Calu3 (cell line): ENCODE results near the gene EPHB6. TPM values are rescaled to one million over a fixed set of nuclear protein-coding genes. Genes with fewer than 3 reads are reported as not detected.
A peak's percentile ranks its signal among the peaks of the same experiment; 100 is the strongest.

Experiments
- BruUV-seq: library from RNA; stranded (reverse); fragments of 400-500 nt; replicated peaks from 2 replicates; lab custom pipeline; 2021; lab: Mats Ljungman, UMichigan
- CTCF ChIA-PET: fragments of 300-600 bp; sonication (Branson Sonifier 250); formaldehyde crosslinking; loops from one replicate; lab custom pipeline; 2022; ENCODE audit warnings: antibody characterized with exemption; lab: Charles Lee
- DNase-seq: peaks from one replicate; pipeline ENCODE4 v3.0.0; 2022
- H3K27ac Mint-ChIP-seq: one replicate; pipeline ENCODE4 v1.8.0; 2022; ENCODE audit warnings: mixed read lengths; ENCODE audit not compliant: unreplicated experiment
- H3K27me3 Mint-ChIP-seq: one replicate; pipeline ENCODE4 v1.8.0; 2022; ENCODE audit warnings: mixed read lengths; ENCODE audit not compliant: unreplicated experiment
- H3K36me3 Mint-ChIP-seq: one replicate; pipeline ENCODE4 v1.8.0; 2022; ENCODE audit warnings: mild to moderate bottlenecking, moderate library complexity, mixed read lengths; ENCODE audit not compliant: insufficient read depth, unreplicated experiment
- H3K4me1 Mint-ChIP-seq: one replicate; pipeline ENCODE4 v1.8.0; 2022; ENCODE audit warnings: mild to moderate bottlenecking, low read depth, mixed read lengths; ENCODE audit not compliant: unreplicated experiment
- H3K4me3 Mint-ChIP-seq: one replicate; pipeline ENCODE4 v1.8.0; 2022; ENCODE audit warnings: mild to moderate bottlenecking, low read depth, moderate library complexity, mixed read lengths; ENCODE audit not compliant: unreplicated experiment
- H3K9me3 Mint-ChIP-seq: one replicate; pipeline ENCODE4 v1.8.0; 2022; ENCODE audit warnings: low read depth, mixed read lengths; ENCODE audit not compliant: unreplicated experiment
- intact Hi-C: fragments of 100-400 bp; cut with micrococcal nuclease; formaldehyde crosslinking; loops from one replicate; pipeline ENCODE4 v1.10.0; 2022; ENCODE audit not compliant: unreplicated experiment
- total RNA-seq: library from RNA; stranded (reverse); gene quantifications from 2 replicates; pipeline ENCODE4 v1.2.3, GENCODE V29; 2022
- TF ChIP-seq, protein P1 (sequence below): fragments of 200-600 bp; IDR thresholded peaks from one replicate; pipeline ENCODE4 v1.8.0; 2022; ENCODE audit warnings: antibody characterized with exemption; ENCODE audit not compliant: unreplicated experiment

Gene EPHB6
- total RNA-seq, 1 experiment from 2014 or later = 3.0 TPM

DNA sequence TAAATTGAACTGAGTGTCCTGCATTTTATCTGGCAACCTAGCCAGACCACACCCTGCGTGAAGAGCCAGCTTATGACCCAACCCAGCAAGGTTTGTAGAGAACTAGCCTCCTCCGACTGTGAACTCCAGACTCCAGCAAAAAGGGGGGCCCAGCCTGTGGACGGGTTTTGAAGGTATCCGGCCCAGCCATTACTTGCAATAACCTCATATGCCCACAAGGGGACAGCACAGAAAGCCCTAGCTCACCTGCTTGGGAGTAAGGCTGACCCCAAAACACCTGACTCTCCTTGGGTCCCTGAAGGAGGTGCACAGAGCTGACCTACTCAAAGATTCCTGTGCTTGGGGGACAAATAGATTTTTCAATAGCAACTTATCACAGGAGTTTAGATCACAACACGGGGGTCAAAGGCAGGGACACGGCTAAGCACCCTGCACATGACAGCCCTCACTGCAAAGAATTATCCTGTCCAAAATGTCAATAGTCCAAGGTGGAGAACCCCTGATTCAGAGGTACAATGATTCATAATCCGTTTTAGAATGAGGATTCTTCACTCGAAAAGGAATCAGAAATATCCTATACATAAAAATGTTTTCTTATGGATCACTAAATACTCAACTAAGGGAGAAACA is 26.1 kb downstream of the EPHB6 start:
- Mint-ChIP-seq H3K4me3 (no peak overlapping the region), H3K4me1 (peaks cover 38% of the 10 kb centered on the region), H3K36me3 (peaks cover 4% of the 10 kb centered on the region), H3K27me3 (peaks cover 76% of the 10 kb centered on the region), H3K27ac (no peak overlapping the region), H3K9me3 (no peaks in the 10 kb centered on the region)
- TF ChIP-seq, protein P1, sequence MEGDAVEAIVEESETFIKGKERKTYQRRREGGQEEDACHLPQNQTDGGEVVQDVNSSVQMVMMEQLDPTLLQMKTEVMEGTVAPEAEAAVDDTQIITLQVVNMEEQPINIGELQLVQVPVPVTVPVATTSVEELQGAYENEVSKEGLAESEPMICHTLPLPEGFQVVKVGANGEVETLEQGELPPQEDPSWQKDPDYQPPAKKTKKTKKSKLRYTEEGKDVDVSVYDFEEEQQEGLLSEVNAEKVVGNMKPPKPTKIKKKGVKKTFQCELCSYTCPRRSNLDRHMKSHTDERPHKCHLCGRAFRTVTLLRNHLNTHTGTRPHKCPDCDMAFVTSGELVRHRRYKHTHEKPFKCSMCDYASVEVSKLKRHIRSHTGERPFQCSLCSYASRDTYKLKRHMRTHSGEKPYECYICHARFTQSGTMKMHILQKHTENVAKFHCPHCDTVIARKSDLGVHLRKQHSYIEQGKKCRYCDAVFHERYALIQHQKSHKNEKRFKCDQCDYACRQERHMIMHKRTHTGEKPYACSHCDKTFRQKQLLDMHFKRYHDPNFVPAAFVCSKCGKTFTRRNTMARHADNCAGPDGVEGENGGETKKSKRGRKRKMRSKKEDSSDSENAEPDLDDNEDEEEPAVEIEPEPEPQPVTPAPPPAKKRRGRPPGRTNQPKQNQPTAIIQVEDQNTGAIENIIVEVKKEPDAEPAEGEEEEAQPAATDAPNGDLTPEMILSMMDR = peak; percentile 92
- BruUV-seq = no TSS peak
- peak; percentile 63 for DNase-seq
- CTCF ChIA-PET = interaction anchor here (0.6 to 4.0 kb wide), 9 partner anchors 14 to 334 kb away, joined by 3 to 40 read pairs (median 4); no protein-coding TSS in a partner anchor
- intact Hi-C loops = loop anchor here (1.0 to 10.0 kb wide), 3 partner anchors 61 to 334 kb away; no protein-coding TSS in a partner anchor

DNA sequence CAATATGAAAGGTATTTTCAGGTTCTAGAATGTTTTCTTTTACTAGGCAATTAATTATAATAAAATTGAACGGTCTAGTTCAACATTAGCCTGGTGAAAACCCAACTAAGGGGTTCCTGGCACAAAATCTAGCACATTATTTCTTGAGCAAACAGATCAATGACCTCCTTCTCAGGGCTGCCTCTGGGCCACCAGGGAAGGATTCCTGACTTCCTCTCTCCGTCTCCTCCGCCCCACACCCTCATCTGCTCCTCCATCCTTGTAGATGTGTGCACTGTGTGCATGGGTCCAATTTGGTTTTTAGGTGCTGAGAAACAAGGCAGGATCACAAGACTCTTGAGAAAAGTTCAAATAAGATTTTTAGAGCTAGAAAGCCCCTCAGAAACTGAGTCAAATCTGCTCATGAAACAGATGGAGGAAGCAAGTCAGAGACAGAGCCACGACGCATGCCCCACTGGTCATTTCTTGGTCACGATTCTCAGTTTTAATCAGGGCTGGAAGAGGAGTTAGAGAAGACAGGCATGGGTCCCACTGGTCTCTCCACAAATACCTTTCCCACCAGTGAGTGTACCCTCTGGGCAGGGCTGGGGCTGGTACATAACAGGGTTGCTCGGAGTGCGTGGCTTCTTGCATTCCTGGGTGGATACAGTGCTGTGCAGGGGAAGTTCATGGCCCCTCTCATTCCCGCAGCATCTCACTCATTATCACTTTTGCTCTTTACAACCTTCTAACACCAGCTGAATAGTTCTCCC is 26.9 kb downstream of the EPHB6 start:
- no peak for DNase-seq
- no peaks in the 10 kb centered on the region for H3K9me3 Mint-ChIP-seq
- H3K4me1 Mint-ChIP-seq = peaks cover 41% of the 10 kb centered on the region
- intact Hi-C loops = loop anchor here (1.0 to 10.0 kb wide), 4 partner anchors 61 to 333 kb away; no protein-coding TSS in a partner anchor
- CTCF ChIA-PET = interaction anchor here (0.6 to 4.0 kb wide), 8 partner anchors 8 to 333 kb away, joined by 3 to 40 read pairs (median 4); no protein-coding TSS in a partner anchor
- BruUV-seq = no TSS peak
- H3K27ac Mint-ChIP-seq = no peak overlapping the region
- H3K36me3 Mint-ChIP-seq = peaks cover 4% of the 10 kb centered on the region
- peaks cover 71% of the 10 kb centered on the region for H3K27me3 Mint-ChIP-seq
- H3K4me3 Mint-ChIP-seq = no peak overlapping the region
- TF ChIP-seq, protein P1 = no peak

DNA sequence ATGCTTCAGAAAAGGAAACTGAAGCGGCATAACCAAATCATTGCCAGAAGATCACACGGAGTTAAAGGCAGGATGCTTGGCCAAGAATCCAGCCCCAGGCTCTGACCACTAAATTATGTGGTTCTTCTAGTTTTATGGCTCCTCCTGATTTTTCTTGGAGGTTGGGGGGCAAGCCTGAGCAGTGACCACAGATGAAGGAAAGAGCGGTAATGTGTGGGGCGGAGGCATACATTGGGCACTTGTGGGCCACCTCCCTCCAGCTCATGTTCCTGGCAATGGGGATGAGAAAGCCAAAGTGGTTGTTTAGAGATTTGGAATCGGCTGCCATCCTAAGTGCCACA is 27.4 kb downstream of the EPHB6 start:
- Mint-ChIP-seq H3K4me3 (no peak overlapping the region), H3K36me3 (peaks cover 4% of the 10 kb centered on the region), H3K4me1 (peaks cover 47% of the 10 kb centered on the region), H3K27ac (no peak overlapping the region), H3K27me3 (peaks cover 71% of the 10 kb centered on the region), H3K9me3 (no peaks in the 10 kb centered on the region)
- no peak for DNase-seq
- no TSS peak for BruUV-seq
- CTCF ChIA-PET = interaction anchor here (1.3 to 4.0 kb wide), 3 partner anchors 9 to 78 kb away, joined by 3 to 40 read pairs (median 9); no protein-coding TSS in a partner anchor
- intact Hi-C loops = loop anchor here (2.0 to 10.0 kb wide), 3 partner anchors 60 to 332 kb away; no protein-coding TSS in a partner anchor
- TF ChIP-seq, protein P1 = no peak

DNA sequence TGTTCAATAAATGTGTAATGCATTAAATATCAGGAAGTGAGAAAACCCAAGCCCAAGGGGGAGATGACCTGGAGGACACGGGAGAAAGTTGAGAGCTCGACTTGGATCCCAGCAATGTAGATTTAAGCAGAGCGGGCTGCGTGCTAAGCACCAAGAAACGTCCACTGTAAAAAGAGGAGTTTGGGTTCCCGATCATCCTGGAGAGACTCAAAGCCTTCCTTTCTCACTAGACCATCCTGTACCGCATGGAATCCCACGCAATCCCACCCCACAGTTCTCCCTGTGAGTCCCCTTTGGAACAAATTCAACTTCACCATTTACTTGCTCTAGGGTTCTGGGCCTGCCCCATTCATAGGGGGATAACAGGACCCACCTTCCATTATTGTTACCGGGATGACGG is 28.3 kb downstream of the EPHB6 start:
- Mint-ChIP-seq H3K36me3 (peaks cover 4% of the 10 kb centered on the region), H3K9me3 (no peaks in the 10 kb centered on the region), H3K4me3 (no peak overlapping the region), H3K27me3 (peaks cover 69% of the 10 kb centered on the region), H3K27ac (no peak overlapping the region), H3K4me1 (peaks cover 48% of the 10 kb centered on the region)
- no peak for DNase-seq
- BruUV-seq = no TSS peak
- intact Hi-C loops = loop anchor here (2.0 to 10.0 kb wide), 3 partner anchors 59 to 332 kb away; no protein-coding TSS in a partner anchor
- TF ChIP-seq, protein P1 = no peak
- CTCF ChIA-PET = interaction anchor here (1.3 kb wide), 1 partner anchor 10 kb away, joined by 3 read pairs; no protein-coding TSS in a partner anchor
